Left kidney (tissue), 2 donors: ENCODE results near the gene TRIM17. TPM values are rescaled to one million over a fixed set of nuclear protein-coding genes. Genes with fewer than 3 reads are reported as not detected.

ENCODE experiments used
- DNase-seq: peaks from one replicate; pipeline ENCODE4 v3.0.0-alpha.2; 2013
- polyA plus RNA-seq: library from polyadenylated mRNA; unstranded; fragments of 120-200 nt; gene quantifications from one replicate; pipeline ENCODE4 v1.2.1, GENCODE V29; 2013; ENCODE audit not compliant: insufficient read length

Gene TRIM17
- polyA plus RNA-seq, 1 donor: 8.1 TPM

- no peak for DNase-seq
Observed at GRCh38 chr1:228378873-228379460, 37.7 kb downstream of the TRIM17 start.

- DNase-seq: peak; percentile 74
Observed at GRCh38 chr1:228378090-228378872, 38.4 kb downstream of the TRIM17 start.

- DNase-seq: no peak
Observed at GRCh38 chr1:228377664-228378089, 39.0 kb downstream of the TRIM17 start.

GRCh38 chr1:228376651-228377631 is 39.7 kb downstream of the TRIM17 start:
- DNase-seq: no peak

GRCh38 chr1:228376262-228376628 is 40.4 kb downstream of the TRIM17 start:
- DNase-seq: no peak

GRCh38 chr1:228375578-228376261 is 40.9 kb downstream of the TRIM17 start:
- no peak for DNase-seq

- DNase-seq: no peak
Observed at GRCh38 chr1:228374711-228375577, 41.7 kb downstream of the TRIM17 start.

- DNase-seq: no peak
Observed at GRCh38 chr1:228373681-228374571, 42.7 kb downstream of the TRIM17 start.

- no peak for DNase-seq
Observed at GRCh38 chr1:228373004-228373680, 43.5 kb downstream of the TRIM17 start.

GRCh38 chr1:228372183-228373003 is 44.3 kb downstream of the TRIM17 start:
- peak; percentile 57 for DNase-seq

- no peak for DNase-seq
Observed at GRCh38 chr1:228371741-228372182, 44.9 kb downstream of the TRIM17 start.

- no peak for DNase-seq
Observed at GRCh38 chr1:228370941-228371740, 45.5 kb downstream of the TRIM17 start.

- DNase-seq: no peak
Observed at GRCh38 chr1:228370439-228370940, 46.2 kb downstream of the TRIM17 start.

- no peak for DNase-seq
Observed at GRCh38 chr1:228369608-228370438, 46.8 kb downstream of the TRIM17 start.

GRCh38 chr1:228368801-228369607 is 47.7 kb downstream of the TRIM17 start:
- no peak for DNase-seq
